Measurements from ENCODE around the gene HRAS.

HRAS gene

DNA sequence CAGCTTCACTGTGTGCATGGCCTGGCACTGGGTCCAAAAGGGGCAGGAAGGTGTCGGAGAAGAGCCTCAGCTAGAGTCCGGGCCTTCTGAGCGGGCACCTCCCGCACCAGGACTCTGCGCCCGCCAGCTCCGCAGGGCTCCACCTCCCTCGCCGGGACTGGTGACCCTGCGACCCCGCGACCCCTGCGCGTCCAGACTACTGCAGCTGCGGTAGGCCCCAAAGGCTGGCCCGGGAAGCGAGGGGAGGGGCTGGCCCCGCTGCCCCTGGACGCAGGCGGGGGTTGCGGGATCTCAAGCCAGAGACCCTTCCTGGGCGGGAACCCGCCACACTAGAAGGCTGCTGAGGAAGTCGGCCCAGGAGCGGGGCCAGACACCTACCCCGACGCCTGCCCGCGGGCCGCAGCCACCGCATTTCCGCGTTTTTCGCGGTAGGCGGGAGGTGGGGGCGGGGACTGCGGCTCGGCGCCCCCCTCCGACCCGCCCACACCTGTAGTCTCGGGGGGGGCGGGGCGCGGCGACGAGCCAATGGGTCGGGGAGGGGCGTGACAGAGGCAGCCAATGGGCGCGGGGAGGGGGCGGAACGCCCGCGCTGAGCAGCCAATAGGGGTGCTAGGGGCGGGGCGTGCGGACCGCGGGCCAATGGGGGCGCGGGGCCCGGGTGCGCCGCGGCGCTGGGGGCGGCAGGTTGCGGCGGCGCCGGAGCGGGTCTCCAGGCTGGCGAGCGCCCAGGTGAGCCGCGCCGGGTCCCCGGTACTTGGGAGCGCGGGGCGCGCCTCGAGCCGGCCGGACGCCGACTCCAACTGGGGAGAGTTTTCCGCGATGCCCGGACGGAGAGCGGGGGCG, 25.1 kb upstream of the HRAS start, which contains the start of the genes LMNTD2 and RASSF7:
TSS of gene LMNTD2 (minus strand) at position 434 of the 843 bp plus-strand sequence. CDS start at position 412, 22 bp downstream.
TSS of gene RASSF7 (plus strand) at position 666 of the 843 bp plus-strand sequence. CDS start 799 bp downstream, outside the sequence.
- DNase-seq (ENCODE audit: low read depth) = peak; percentile 66
- TF ChIP-seq, protein P1, sequence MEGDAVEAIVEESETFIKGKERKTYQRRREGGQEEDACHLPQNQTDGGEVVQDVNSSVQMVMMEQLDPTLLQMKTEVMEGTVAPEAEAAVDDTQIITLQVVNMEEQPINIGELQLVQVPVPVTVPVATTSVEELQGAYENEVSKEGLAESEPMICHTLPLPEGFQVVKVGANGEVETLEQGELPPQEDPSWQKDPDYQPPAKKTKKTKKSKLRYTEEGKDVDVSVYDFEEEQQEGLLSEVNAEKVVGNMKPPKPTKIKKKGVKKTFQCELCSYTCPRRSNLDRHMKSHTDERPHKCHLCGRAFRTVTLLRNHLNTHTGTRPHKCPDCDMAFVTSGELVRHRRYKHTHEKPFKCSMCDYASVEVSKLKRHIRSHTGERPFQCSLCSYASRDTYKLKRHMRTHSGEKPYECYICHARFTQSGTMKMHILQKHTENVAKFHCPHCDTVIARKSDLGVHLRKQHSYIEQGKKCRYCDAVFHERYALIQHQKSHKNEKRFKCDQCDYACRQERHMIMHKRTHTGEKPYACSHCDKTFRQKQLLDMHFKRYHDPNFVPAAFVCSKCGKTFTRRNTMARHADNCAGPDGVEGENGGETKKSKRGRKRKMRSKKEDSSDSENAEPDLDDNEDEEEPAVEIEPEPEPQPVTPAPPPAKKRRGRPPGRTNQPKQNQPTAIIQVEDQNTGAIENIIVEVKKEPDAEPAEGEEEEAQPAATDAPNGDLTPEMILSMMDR (conservative IDR thresholded peaks at IDR 0.05; ENCODE audit: low read length) = no peak

DNA sequence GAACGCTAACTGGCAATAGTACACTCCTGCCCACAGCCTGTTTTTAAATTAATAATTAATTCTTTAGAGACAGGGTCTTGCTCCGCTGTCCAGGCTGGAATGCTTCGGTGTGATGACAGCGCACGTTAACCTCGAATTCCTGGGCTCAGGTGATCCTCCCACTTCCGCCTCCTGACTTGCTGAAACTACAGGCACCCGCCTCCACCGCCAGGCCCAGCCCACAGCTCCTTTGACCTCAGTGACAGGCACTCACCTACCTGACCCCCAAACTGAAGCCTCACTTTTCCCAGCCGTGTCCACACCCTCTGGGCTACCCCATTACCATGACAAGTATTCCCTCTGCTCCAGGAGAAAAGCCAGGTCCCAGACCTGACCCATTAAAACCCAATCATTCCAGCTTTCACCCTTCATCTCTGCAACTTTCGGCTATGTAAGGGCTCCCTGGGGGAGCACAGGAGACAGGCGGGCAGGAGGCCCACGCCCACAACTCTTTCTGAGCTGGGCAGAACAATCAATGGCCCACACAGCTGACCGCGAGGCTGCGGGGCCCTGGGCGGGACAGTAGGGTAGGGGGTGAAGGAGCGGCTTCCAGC, 24.4 kb upstream of the HRAS start:
- TF ChIP-seq, protein P1 (conservative IDR thresholded peaks at IDR 0.05; ENCODE audit: low read length) = no peak
- H3K4me3 ChIP-seq (ENCODE audit: low read length) = no peak overlapping the region
- DNase-seq (ENCODE audit: low read depth) = no peak

More for the DNA sequence above, 25.1 kb upstream of the HRAS start, which contains the start of the genes LMNTD2 and RASSF7:
- H3K4me3 ChIP-seq (ENCODE audit: low read length) = peak within 1 kb of the TSS; percentile 58

DNA sequence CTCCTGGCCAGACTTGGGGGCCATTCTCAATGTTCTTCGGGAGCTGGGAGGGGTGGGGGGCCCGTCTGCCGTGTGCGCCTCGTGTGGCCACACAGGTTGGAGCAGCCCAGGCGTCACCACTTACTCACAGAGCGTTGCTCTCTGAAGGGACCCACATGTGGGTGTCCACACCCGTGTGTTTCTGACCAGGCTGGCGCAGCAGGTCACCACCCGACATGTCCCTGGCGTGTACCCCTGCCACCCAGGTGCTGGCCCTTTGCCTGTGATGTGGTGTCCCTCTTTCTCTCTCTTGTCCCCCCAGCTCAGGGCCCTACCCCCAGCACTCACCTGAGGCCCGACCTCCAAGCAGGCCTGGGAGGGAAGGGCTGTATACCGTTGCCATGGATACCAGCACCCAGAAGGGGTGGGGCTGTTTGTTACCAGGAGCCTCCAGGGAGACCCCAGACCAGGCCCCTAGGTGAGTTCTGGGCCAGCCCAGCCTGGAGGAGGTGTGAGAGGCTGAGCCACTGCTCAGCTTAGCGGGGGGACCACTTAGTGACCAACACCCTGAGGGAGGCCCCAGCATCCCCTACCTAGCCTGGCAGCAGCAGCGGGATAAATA, 23.7 kb upstream of the HRAS start:
- TF ChIP-seq, protein P1 (conservative IDR thresholded peaks at IDR 0.05; ENCODE audit: low read length) = no peak
- no peak for DNase-seq (ENCODE audit: low read depth)
- H3K4me3 ChIP-seq (ENCODE audit: low read length) = no peak overlapping the region

DNA sequence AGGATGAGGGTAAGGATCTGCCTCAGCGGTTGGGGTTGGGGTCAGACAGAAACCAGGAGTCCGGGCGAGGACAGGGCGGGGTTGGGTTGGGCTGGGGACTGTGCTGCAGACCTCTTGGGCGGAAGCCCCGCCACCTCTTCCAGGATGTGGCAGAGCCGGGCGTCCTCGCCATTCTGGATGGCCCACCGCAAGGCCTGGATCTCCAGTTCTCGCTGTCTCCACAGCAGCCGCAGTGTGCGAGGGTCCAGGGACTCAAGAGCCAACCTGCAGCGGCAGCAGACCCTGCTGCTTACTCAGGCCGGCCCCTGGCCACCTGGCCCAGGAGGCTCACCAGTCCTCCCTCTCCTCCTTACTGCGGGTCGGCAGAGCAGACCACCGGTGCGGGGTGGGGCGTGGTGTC, 23.1 kb upstream of the HRAS start:
- no peak overlapping the region for H3K4me3 ChIP-seq (ENCODE audit: low read length)
- TF ChIP-seq, protein P1 (conservative IDR thresholded peaks at IDR 0.05; ENCODE audit: low read length) = no peak
- no peak for DNase-seq (ENCODE audit: low read depth)

DNA sequence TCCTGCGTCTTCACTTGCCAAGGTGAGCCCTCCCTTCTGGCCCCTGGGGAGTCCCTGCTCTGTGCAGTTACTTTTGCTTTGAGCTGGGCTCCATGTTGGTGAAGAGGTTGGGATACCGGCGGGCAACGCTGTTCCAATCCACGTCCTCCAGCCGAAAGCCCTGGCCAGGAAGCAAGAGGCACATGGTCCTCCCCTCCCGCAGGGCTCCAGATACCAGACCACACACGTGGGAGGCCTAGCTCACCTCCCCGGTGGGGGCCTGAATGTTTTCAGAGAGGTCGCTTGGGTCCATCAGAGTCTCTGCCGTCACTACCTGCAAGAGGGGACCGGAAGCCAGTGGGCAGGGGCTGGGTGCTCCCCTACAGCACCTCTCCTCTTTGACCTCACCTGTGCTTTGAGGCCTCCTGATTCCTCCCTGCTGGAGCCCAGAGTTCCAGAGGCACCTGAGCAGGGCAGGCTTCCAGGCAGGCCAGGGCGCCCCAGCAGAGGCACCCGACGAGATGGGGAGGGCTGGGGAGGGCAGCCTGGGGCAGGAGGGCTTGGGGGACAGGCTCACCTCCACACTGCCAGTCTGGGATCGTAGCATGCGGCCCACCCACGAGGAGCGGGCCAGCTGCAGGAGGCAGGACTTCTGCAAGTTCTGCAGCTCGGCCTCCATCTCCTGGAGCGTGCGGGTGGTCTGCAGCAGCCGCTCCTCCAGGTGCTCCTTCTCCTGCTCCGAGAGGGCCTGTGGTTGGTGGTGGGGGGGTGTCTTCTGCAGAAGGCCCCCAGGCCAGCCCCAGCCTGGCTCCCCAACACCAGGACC, 22.2 kb upstream of the HRAS start:
- TF ChIP-seq, protein P1 (conservative IDR thresholded peaks at IDR 0.05; ENCODE audit: low read length) = no peak
- H3K4me3 ChIP-seq (ENCODE audit: low read length) = no peak overlapping the region

DNA sequence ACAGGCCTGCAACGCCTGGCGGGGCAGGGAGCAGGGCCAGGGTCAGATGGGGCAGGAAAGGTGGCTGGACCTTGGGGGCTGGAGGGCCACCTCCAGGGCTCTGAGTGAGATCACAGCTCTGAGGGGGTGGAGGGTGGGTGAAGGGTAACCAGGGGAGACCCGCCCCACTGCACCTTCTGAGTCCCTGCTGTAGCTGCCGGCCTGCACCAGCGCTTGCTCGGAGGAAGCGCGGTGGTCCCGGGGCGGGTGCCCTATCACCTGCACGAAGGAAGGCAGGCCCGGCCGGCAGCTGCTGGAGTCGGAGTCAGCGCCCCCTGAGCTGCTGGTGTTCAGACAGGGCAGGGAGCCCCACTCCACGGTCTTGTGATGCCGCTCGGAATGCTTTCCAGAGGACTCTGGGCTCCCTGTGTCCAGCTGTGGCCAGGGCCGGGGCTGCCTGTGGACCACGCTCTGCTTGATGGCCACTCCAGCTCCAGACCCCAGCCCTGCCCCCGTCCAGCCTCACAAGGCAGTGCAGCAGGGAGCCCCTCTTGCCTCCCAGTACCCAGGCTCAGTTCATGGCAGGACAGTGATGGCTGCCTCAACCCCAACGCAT, 21.4 kb upstream of the HRAS start:
- H3K4me3 ChIP-seq (ENCODE audit: low read length) = no peak overlapping the region
- no peak for DNase-seq (ENCODE audit: low read depth)
- TF ChIP-seq, protein P1 (conservative IDR thresholded peaks at IDR 0.05; ENCODE audit: low read length) = no peak

More for the DNA sequence above, 22.2 kb upstream of the HRAS start:
- no peak for DNase-seq (ENCODE audit: low read depth)
